Sigmoid colon (tissue), 7 donors: ENCODE results near the gene ARAP3. TPM values are rescaled to one million over a fixed set of nuclear protein-coding genes. Genes with fewer than 3 reads are reported as not detected.

ENCODE experiments used
- DNase-seq: peaks from one replicate; pipeline ENCODE4 v3.0.0-alpha.2; 2019
- H3K27ac ChIP-seq, 4 donors: fragments of 200-600 bp; sonication (generic); one replicate each; pipeline ENCODE4 v1.5.1; 2016 to 2019; ENCODE audit warnings: mild to moderate bottlenecking in 1 of 4
- H3K27me3 ChIP-seq, 3 donors: fragments of 200-600 bp; sonication (generic); one replicate each; pipeline ENCODE4 v1.5.1; 2019; ENCODE audit warnings: mild to moderate bottlenecking in 1 of 3
- H3K36me3 ChIP-seq, 4 donors: fragments of 200-600 bp; sonication (generic); one replicate each; pipeline ENCODE4 v1.5.1; 2016 to 2019
- H3K4me1 ChIP-seq, 4 donors: fragments of 200-600 bp; sonication (generic); one replicate each; pipeline ENCODE4 v1.5.1; 2017 to 2019
- H3K4me3 ChIP-seq, 4 donors: fragments of 200-600 bp; sonication (generic); one replicate each; pipeline ENCODE4 v1.5.1; 2017 to 2019; ENCODE audit warnings: mild to moderate bottlenecking in 2 of 4, moderate library complexity in 1 of 4
- H3K9me3 ChIP-seq, 4 donors: fragments of 200-600 bp in 3 of 4; sonication (generic) in 3 of 4; one replicate each; pipeline versions ENCODE4 v1.5.1 to v1.6.1; 2013 to 2019
- CTCF ChIP-seq, 4 experiments: fragments of 450-650 bp in 3 of 4; fragments of 200-600 bp in 1 of 4; IDR thresholded peaks; one replicate each; pipeline ENCODE4 v1.5.1; 2016 to 2019; ENCODE audit warnings: antibody characterized with exemption in 4 of 4, mild to moderate bottlenecking in 3 of 4, moderate library complexity in 2 of 4
- EP300 ChIP-seq, 4 donors: sonication (generic); formaldehyde crosslinking; IDR thresholded peaks; one replicate each; pipeline ENCODE4 v1.6.1; 2017; ENCODE audit warnings: antibody characterized with exemption in 4 of 4
- POLR2A ChIP-seq, 2 donors: fragments of 450-650 bp; IDR thresholded peaks; one replicate each; pipeline ENCODE4 v1.6.1; 2016; ENCODE audit warnings: antibody characterized with exemption in 2 of 2, mild to moderate bottlenecking in 2 of 2, moderate library complexity in 2 of 2
- POLR2AphosphoS5 ChIP-seq, 4 donors: sonication (generic); formaldehyde crosslinking; IDR thresholded peaks; one replicate each; pipeline ENCODE4 v1.6.1; 2017; ENCODE audit warnings: antibody characterized with exemption in 4 of 4
- WGBS, 2 donors: extraction: QIAGEN DNeasy Blood & Tissue Kit; methylation state at CpG; one replicate each; pipeline ENCODE4 v1.1.7; 2013; 5-methylcytosine and 5-hydroxymethylcytosine counted together
- intact Hi-C: fragments of 100-400 bp; cut with DNase I; formaldehyde crosslinking; loops from one replicate; pipeline ENCODE4 v1.15.1; 2023
- polyA plus RNA-seq, 3 donors: library from polyadenylated mRNA; stranded (reverse); fragments of 200-250 nt; gene quantifications; one replicate each; pipeline ENCODE4 v1.2.3, GENCODE V29; 2013
- total RNA-seq, 4 donors: library from RNA; depleted of rRNA; stranded (reverse); fragments of >200 nt; gene quantifications; one replicate each; pipeline ENCODE4 v1.1.0, GENCODE V29; 2016
- donor health status: healthy with polysubstance abuse.
- donor health status: Bipolar disorder and iron deficiency.
- donor health status: healthy.

Gene ARAP3
- total and polyA plus RNA-seq, 7 donors: 1.2 to 7.8 (median 3.4) TPM

GRCh38 chr5:141640051-141640415, 42.0 kb downstream of the ARAP3 start:
- DNase-seq: no peak
- peaks cover 0 to 25% (median 6%) of the 10 kb centered on the region in 4 donors for H3K36me3 ChIP-seq
- no peak overlapping the region for H3K27ac ChIP-seq
- peaks cover 0 to 24% (median 22%) of the 10 kb centered on the region in 4 donors for H3K4me1 ChIP-seq
- intact Hi-C loops: no loop called here
- no peaks in the 10 kb centered on the region for H3K9me3 ChIP-seq
- no peak overlapping the region for H3K4me3 ChIP-seq
- no peak for TF ChIP-seq POLR2AphosphoS5 (IDR thresholded peaks at IDR 0.05)
- TF ChIP-seq POLR2A (IDR thresholded peaks at IDR 0.05): no peak
- TF ChIP-seq CTCF (IDR thresholded peaks at IDR 0.05): no peak
- TF ChIP-seq EP300 (IDR thresholded peaks at IDR 0.05): no peak
- H3K27me3 ChIP-seq: peaks cover 0 to 17% (median 7%) of the 10 kb centered on the region in 3 donors
- 85 to 93% methylated on average over 3 of the region's 3 CpGs for WGBS, 2 donors

- intact Hi-C loops: no loop called here
These were observed 42.5 kb downstream of the ARAP3 start for GRCh38 chr5:141639357-141640050.

GRCh38 chr5:141638771-141639170, 43.3 kb downstream of the ARAP3 start:
- TF ChIP-seq POLR2AphosphoS5 (IDR thresholded peaks at IDR 0.05) (no peak), EP300 (IDR thresholded peaks at IDR 0.05) (no peak), POLR2A (IDR thresholded peaks at IDR 0.05) (no peak), CTCF (IDR thresholded peaks at IDR 0.05) (no peak)
- peaks cover 0 to 35% (median 30%) of the 10 kb centered on the region in 4 donors for H3K4me1 ChIP-seq
- no peaks in the 10 kb centered on the region for H3K9me3 ChIP-seq
- WGBS, 2 donors: 87 to 93% methylated on average over 2 of the region's 2 CpGs
- no peak overlapping the region for H3K4me3 ChIP-seq
- H3K36me3 ChIP-seq: peaks cover 0 to 13% (median 4%) of the 10 kb centered on the region in 4 donors
- peaks cover 0 to 17% (median 7%) of the 10 kb centered on the region in 3 donors for H3K27me3 ChIP-seq
- no peak overlapping the region for H3K27ac ChIP-seq
- intact Hi-C loops: no loop called here
- no peak for DNase-seq

More at GRCh38 chr5:141639357-141640050, 42.5 kb downstream of the ARAP3 start:
- peaks cover 0 to 30% (median 27%) of the 10 kb centered on the region in 4 donors for H3K4me1 ChIP-seq
- TF ChIP-seq EP300 (IDR thresholded peaks at IDR 0.05) (no peak), POLR2AphosphoS5 (IDR thresholded peaks at IDR 0.05) (no peak), CTCF (IDR thresholded peaks at IDR 0.05) (no peak), POLR2A (IDR thresholded peaks at IDR 0.05) (no peak)
- peaks cover 0 to 20% (median 4%) of the 10 kb centered on the region in 4 donors for H3K36me3 ChIP-seq
- DNase-seq: no peak
- WGBS, 2 donors: 89 to 94% methylated on average over 12 of the region's 12 CpGs
- no peaks in the 10 kb centered on the region for H3K9me3 ChIP-seq
- H3K27me3 ChIP-seq: peaks cover 0 to 17% (median 7%) of the 10 kb centered on the region in 3 donors
- H3K27ac ChIP-seq: no peak overlapping the region
- H3K4me3 ChIP-seq: no peak overlapping the region

- TF ChIP-seq CTCF (IDR thresholded peaks at IDR 0.05): peak in 3 of 4 experiments; percentile 14 to 21 (median 17)
- no peak for TF ChIP-seq EP300 (IDR thresholded peaks at IDR 0.05)
- TF ChIP-seq POLR2AphosphoS5 (IDR thresholded peaks at IDR 0.05): no peak
- TF ChIP-seq POLR2A (IDR thresholded peaks at IDR 0.05): no peak
- Histone ChIP-seq H3K36me3 (peaks cover 0 to 12% (median 4%) of the 10 kb centered on the region in 4 donors), H3K27me3 (peaks cover 0 to 17% (median 7%) of the 10 kb centered on the region in 3 donors), H3K4me3 (peak overlapping the region; percentile 72 to 88 (median 80)), H3K27ac (peak overlapping the region in 1 of 4 donors; percentile 76), H3K4me1 (peaks cover 0 to 41% (median 30%) of the 10 kb centered on the region in 4 donors), H3K9me3 (no peaks in the 10 kb centered on the region)
- 5 to 6% methylated on average over 40 of the region's 40 CpGs for WGBS, 2 donors
- peak; percentile 80 for DNase-seq
- intact Hi-C loops: no loop called here
These were observed 44.1 kb downstream of the ARAP3 start for GRCh38 chr5:141637767-141638419.
